Loucy (cell line): ENCODE data around the gene PIGC.

ENCODE experiments used
- H2AFZ ChIP-seq: fragments of 200-600 bp; sonication (generic); 2 replicates; pipeline ENCODE4 v1.6.0; 2016; ENCODE audit warnings: antibody characterized with exemption, mild to moderate bottlenecking, low read length, moderate library complexity
- H3F3A ChIP-seq: fragments of 200-600 bp; 2 replicates; pipeline ENCODE4 v1.6.0; 2016; ENCODE audit warnings: antibody characterized with exemption, low read depth, mild to moderate bottlenecking
- H3K27me3 ChIP-seq: fragments of 200-600 bp; sonication (generic); 2 replicates; pipeline ENCODE4 v1.6.1; 2014; ENCODE audit warnings: low read length, mild to moderate bottlenecking; ENCODE audit not compliant: insufficient read depth, poor library complexity, severe bottlenecking
- H3K36me3 ChIP-seq: fragments of 200-600 bp; sonication (generic); 2 replicates; pipeline ENCODE4 v1.6.1; 2016; ENCODE audit warnings: low read length; ENCODE audit not compliant: insufficient read depth
- H3K4me1 ChIP-seq: fragments of 200-600 bp; sonication (generic); 2 replicates; pipeline ENCODE4 v1.5.1; 2014; ENCODE audit warnings: low read length, mild to moderate bottlenecking; ENCODE audit not compliant: insufficient read depth, poor library complexity, severe bottlenecking
- H3K4me2 ChIP-seq: fragments of 200-600 bp; sonication (generic); 2 replicates; pipeline ENCODE4 v1.6.0; 2014; ENCODE audit warnings: antibody characterized with exemption, low read length, low read depth, mild to moderate bottlenecking; ENCODE audit not compliant: poor library complexity, severe bottlenecking
- H3K4me3 ChIP-seq: fragments of 200-600 bp; sonication (generic); 2 replicates; pipeline ENCODE4 v1.5.1; 2014; ENCODE audit warnings: low read length, mild to moderate bottlenecking, mixed read lengths; ENCODE audit not compliant: poor library complexity, severe bottlenecking
- H3K79me2 ChIP-seq: fragments of 200-600 bp; sonication (generic); 2 replicates; pipeline ENCODE4 v1.6.1; 2014; ENCODE audit warnings: low read length; ENCODE audit not compliant: insufficient read depth
- H3K9ac ChIP-seq: fragments of 200-600 bp; sonication (generic); 2 replicates; pipeline ENCODE4 v1.6.0; 2014; ENCODE audit warnings: mild to moderate bottlenecking, low read depth, low read length, moderate library complexity; ENCODE audit not compliant: poor library complexity, severe bottlenecking
- H3K9me2 ChIP-seq: fragments of 200-600 bp; sonication (generic); replicated peaks from 2 replicates; pipeline ENCODE4 v1.6.1; 2016; ENCODE audit warnings: low read depth, low read length, mixed read lengths
- H3K9me3 ChIP-seq: fragments of 200-600 bp; sonication (generic); 2 replicates; pipeline ENCODE4 v1.6.1; 2014; ENCODE audit warnings: mild to moderate bottlenecking, antibody characterized with exemption, low read length, low read depth; ENCODE audit not compliant: insufficient read depth
- H4K20me1 ChIP-seq: fragments of 200-600 bp; sonication (generic); 2 replicates; pipeline ENCODE4 v1.6.0; 2014; ENCODE audit warnings: antibody characterized with exemption, low read length, mild to moderate bottlenecking; ENCODE audit not compliant: insufficient read depth, poor library complexity, severe bottlenecking
- EZH2phosphoT487 ChIP-seq: fragments of 200-600 bp; IDR thresholded peaks from 2 replicates; pipeline ENCODE4 v1.6.1; 2018; ENCODE audit warnings: antibody characterized with exemption, mild to moderate bottlenecking, moderate library complexity, borderline replicate concordance
- TF ChIP-seq, protein P1 (sequence below): fragments of 200-600 bp; sonication (generic); conservative IDR thresholded peaks from 2 replicates; pipeline ENCODE4 v1.5.1; 2014; ENCODE audit warnings: mild to moderate bottlenecking, antibody characterized with exemption, low read length

Gene PIGC

DNA sequence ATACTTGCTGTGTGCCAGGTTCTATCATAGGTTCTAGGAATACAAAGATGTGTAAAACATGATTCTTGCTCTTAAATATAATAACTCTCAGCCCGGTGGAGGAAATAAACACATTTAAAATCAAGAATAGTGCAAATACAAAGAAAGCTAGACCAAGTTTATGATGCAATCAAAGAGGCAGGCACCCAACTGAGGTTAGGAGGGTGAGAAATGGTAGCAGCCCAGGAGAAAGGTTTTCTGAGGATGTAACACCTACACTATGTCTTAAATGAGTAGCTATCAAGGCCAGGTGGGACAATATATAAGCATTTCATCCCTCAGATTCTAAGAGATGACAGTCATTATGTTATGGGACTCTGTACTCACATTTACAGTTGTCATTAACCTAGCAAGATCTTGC is 9.7 kb upstream of the PIGC start:
- H3K9me2 ChIP-seq: no peaks in the 10 kb centered on the region
- no peaks in the 10 kb centered on the region for H3K36me3 ChIP-seq
- H3K4me2 ChIP-seq: no peak overlapping the region
- no peaks in the 10 kb centered on the region for H3K27me3 ChIP-seq
- no peak overlapping the region for H3K4me3 ChIP-seq
- no peak overlapping the region for H3K9ac ChIP-seq
- no peaks in the 10 kb centered on the region for H4K20me1 ChIP-seq
- no peaks in the 10 kb centered on the region for H3K79me2 ChIP-seq
- H3F3A ChIP-seq: no peaks in the 10 kb centered on the region
- TF ChIP-seq EZH2phosphoT487: no peak
- TF ChIP-seq, protein P1, sequence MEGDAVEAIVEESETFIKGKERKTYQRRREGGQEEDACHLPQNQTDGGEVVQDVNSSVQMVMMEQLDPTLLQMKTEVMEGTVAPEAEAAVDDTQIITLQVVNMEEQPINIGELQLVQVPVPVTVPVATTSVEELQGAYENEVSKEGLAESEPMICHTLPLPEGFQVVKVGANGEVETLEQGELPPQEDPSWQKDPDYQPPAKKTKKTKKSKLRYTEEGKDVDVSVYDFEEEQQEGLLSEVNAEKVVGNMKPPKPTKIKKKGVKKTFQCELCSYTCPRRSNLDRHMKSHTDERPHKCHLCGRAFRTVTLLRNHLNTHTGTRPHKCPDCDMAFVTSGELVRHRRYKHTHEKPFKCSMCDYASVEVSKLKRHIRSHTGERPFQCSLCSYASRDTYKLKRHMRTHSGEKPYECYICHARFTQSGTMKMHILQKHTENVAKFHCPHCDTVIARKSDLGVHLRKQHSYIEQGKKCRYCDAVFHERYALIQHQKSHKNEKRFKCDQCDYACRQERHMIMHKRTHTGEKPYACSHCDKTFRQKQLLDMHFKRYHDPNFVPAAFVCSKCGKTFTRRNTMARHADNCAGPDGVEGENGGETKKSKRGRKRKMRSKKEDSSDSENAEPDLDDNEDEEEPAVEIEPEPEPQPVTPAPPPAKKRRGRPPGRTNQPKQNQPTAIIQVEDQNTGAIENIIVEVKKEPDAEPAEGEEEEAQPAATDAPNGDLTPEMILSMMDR: no peak
- no peaks in the 10 kb centered on the region for H3K9me3 ChIP-seq
- H2AFZ ChIP-seq: 0 out of 2 replicates have a peak overlapping the region, but pooled peaks have one; percentile 16
- peaks cover 22% of the 10 kb centered on the region for H3K4me1 ChIP-seq

DNA sequence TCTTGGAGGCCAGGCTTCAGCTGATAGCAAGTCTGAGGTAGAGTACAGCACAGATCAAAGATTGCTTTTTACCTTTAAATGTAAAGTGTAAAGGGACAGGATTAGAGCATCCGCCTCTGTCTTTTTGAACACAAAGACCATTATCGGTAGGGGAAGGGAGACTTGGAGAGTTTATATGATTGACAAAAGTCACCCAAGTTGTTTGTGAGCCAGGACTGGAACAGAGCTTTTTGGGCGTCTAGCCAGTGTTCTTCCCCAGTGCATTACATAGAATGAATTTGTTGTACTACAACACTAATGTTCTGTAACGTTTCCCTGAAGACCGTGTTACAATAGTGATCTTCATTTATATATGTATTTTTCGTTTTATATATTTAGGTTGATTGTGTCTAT is 9.3 kb upstream of the PIGC start:
- H3K36me3 ChIP-seq: no peaks in the 10 kb centered on the region
- H3K4me1 ChIP-seq: peaks cover 22% of the 10 kb centered on the region
- TF ChIP-seq, protein P1: no peak
- no peak for TF ChIP-seq EZH2phosphoT487
- no peaks in the 10 kb centered on the region for H3K79me2 ChIP-seq
- no peaks in the 10 kb centered on the region for H3F3A ChIP-seq
- no peak overlapping the region for H3K9ac ChIP-seq
- no peaks in the 10 kb centered on the region for H3K9me3 ChIP-seq
- H4K20me1 ChIP-seq: no peaks in the 10 kb centered on the region
- H3K4me2 ChIP-seq: no peak overlapping the region
- H3K9me2 ChIP-seq: no peaks in the 10 kb centered on the region
- H3K4me3 ChIP-seq: no peak overlapping the region
- H2AFZ ChIP-seq: no peak overlapping the region
- no peaks in the 10 kb centered on the region for H3K27me3 ChIP-seq

DNA sequence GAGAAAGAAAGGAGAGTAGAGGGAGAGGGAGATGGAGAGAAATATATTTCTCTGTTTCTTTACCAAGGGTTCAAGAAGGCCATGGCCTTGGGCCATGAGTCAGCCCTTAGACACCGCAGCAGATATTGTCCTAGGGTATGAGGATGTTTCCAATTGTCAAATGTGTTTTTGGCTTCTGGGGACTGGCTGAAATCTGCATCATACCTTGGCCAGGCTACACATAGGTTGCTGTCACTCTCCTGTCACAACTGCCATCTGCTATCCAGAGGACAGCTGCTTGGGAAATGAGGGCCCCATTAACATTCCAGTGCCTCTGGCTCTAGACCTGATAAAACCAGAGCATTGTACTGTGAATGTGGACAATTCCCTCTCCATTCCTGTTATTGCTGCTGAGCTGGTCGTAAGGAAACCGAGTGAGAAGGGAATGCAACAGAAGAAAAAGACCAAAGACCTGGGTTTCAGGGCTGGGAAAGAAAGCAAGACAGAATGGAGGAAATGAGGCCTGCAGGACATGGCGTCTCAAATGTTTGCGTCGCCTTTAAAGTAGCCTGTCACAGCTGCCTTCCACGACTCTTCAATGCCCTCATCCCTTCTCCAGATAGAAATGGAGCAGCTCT is 8.8 kb upstream of the PIGC start:
- no peak for TF ChIP-seq EZH2phosphoT487
- TF ChIP-seq, protein P1: no peak
- Histone ChIP-seq H3K36me3 (no peaks in the 10 kb centered on the region), H4K20me1 (no peaks in the 10 kb centered on the region), H3K9me2 (no peaks in the 10 kb centered on the region), H3K4me2 (no peak overlapping the region), H3K27me3 (no peaks in the 10 kb centered on the region), H3K9me3 (no peaks in the 10 kb centered on the region), H3F3A (no peaks in the 10 kb centered on the region), H3K4me3 (no peak overlapping the region), H2AFZ (no peak overlapping the region), H3K9ac (no peak overlapping the region), H3K79me2 (no peaks in the 10 kb centered on the region), H3K4me1 (peaks cover 22% of the 10 kb centered on the region)
